Neuronal stem cell (in vitro differentiated cells): Measurements from ENCODE around the gene LTBP1.

Experiments used
- DNase-seq: peaks from one replicate; pipeline ENCODE4 v3.0.0-alpha.2; 2013; ENCODE audit warnings: low spot score
- H2AFZ ChIP-seq: one replicate; pipeline ENCODE4 v1.6.1; 2013; ENCODE audit warnings: mild to moderate bottlenecking, low read length, inconsistent platforms
- H2AK5ac ChIP-seq: 2 replicates; pipeline ENCODE4 v1.6.1; 2013; ENCODE audit warnings: low read depth, mild to moderate bottlenecking, inconsistent platforms, low read length, moderate library complexity, mixed read lengths
- H2BK120ac ChIP-seq: 2 replicates; pipeline ENCODE4 v1.6.1; 2013; ENCODE audit warnings: low read depth, mild to moderate bottlenecking, inconsistent platforms, low read length, moderate library complexity, mixed read lengths
- H2BK12ac ChIP-seq: one replicate; pipeline ENCODE4 v1.6.1; 2013; ENCODE audit warnings: low read length, inconsistent platforms
- H2BK15ac ChIP-seq: 2 replicates; pipeline ENCODE4 v1.6.1; 2013; ENCODE audit warnings: mild to moderate bottlenecking, low read length, inconsistent platforms, mixed read lengths
- H2BK5ac ChIP-seq: one replicate; pipeline ENCODE4 v1.6.1; 2013; ENCODE audit warnings: inconsistent platforms, mild to moderate bottlenecking, low read length, moderate library complexity
- H3K14ac ChIP-seq: one replicate; pipeline ENCODE4 v1.6.1; 2013; ENCODE audit warnings: low read length, inconsistent platforms
- H3K18ac ChIP-seq: 2 replicates; pipeline ENCODE4 v1.6.1; 2013; ENCODE audit warnings: low read length, inconsistent platforms
- H3K23ac ChIP-seq: 2 replicates; pipeline ENCODE4 v1.6.1; 2013; ENCODE audit warnings: low read depth, mild to moderate bottlenecking, mixed read lengths, low read length, inconsistent platforms; ENCODE audit not compliant: poor library complexity
- H3K27ac ChIP-seq: replicated peaks from 3 replicates; pipeline ENCODE4 v1.5.1; 2013; ENCODE audit warnings: low read length, inconsistent platforms
- H3K27me3 ChIP-seq, 3 experiments: 2 replicates each; pipeline ENCODE4 v1.6.1; 2013; ENCODE audit warnings: low read length in 3 of 3, mild to moderate bottlenecking in 2 of 3, inconsistent platforms in 1 of 3, low read depth in 1 of 3, mixed read lengths in 1 of 3, moderate library complexity in 1 of 3; ENCODE audit not compliant: control insufficient read depth in 3 of 3, insufficient read depth in 3 of 3
- H3K36me3 ChIP-seq, 2 donors: replicated peaks in 1 of 2; 2 replicates each; pipeline ENCODE4 v1.6.1; 2013; ENCODE audit warnings: low read length in 2 of 2; ENCODE audit not compliant: control insufficient read depth in 2 of 2, insufficient read depth in 2 of 2
- H3K4ac ChIP-seq: 2 replicates; pipeline ENCODE4 v1.6.1; 2013; ENCODE audit warnings: inconsistent platforms, mild to moderate bottlenecking, low read length, moderate library complexity
- H3K4me1 ChIP-seq, 2 donors: 1 replicate in 1 of 2; 2 replicates in 1 of 2; pipeline ENCODE4 v1.6.1; 2013; ENCODE audit warnings: low read length in 2 of 2, low read depth in 1 of 2; ENCODE audit not compliant: control insufficient read depth in 2 of 2, insufficient read depth in 1 of 2
- H3K4me2 ChIP-seq: one replicate; pipeline ENCODE4 v1.6.1; 2013; ENCODE audit warnings: mild to moderate bottlenecking, low read length, inconsistent platforms; ENCODE audit not compliant: insufficient read depth, poor library complexity, severe bottlenecking
- H3K4me3 ChIP-seq, 2 donors: 2 replicates each; pipeline ENCODE4 v1.5.1; 2013; ENCODE audit warnings: low read length in 2 of 2, mild to moderate bottlenecking in 2 of 2, inconsistent platforms in 1 of 2, moderate library complexity in 1 of 2
- H3K79me1 ChIP-seq: one replicate; pipeline ENCODE4 v1.6.1; 2013; ENCODE audit warnings: low read depth, mild to moderate bottlenecking, inconsistent platforms, low read length, moderate library complexity
- H3K9ac ChIP-seq: one replicate; pipeline ENCODE4 v1.6.1; 2013; ENCODE audit warnings: mild to moderate bottlenecking, low read depth, low read length, inconsistent platforms; ENCODE audit not compliant: poor library complexity
- H3K9me3 ChIP-seq, 2 donors: replicated peaks in 1 of 2; 2 replicates each; pipeline versions ENCODE3 to v1.6.1; 2013; ENCODE audit warnings: low read length in 2 of 2, mild to moderate bottlenecking in 2 of 2, inconsistent platforms in 1 of 2, low read depth in 1 of 2, mixed read lengths in 1 of 2, moderate library complexity in 1 of 2; ENCODE audit not compliant: control insufficient read depth in 2 of 2, insufficient read depth in 1 of 2
- H4K8ac ChIP-seq: one replicate; pipeline ENCODE4 v1.6.1; 2013; ENCODE audit warnings: low read depth, mild to moderate bottlenecking, inconsistent platforms, low read length, moderate library complexity
- H4K91ac ChIP-seq: one replicate; pipeline ENCODE4 v1.6.1; 2013; ENCODE audit warnings: low read length, low read depth, mild to moderate bottlenecking, inconsistent platforms; ENCODE audit not compliant: poor library complexity
- WGBS, 2 donors: extraction: QIAGEN DNeasy Blood & Tissue Kit; methylation state at CpG; one replicate each; pipeline ENCODE4 v1.1.7; 2013; ENCODE audit warnings: missing lambda C conversion rate in 2 of 2, mixed read lengths in 1 of 2; ENCODE audit not compliant: insufficient read length in 2 of 2, insufficient replicate concordance in 1 of 2; ENCODE audit errors: extremely low coverage in 2 of 2; 5-methylcytosine and 5-hydroxymethylcytosine counted together

The LTBP1 gene

GRCh38 chr2:33108483-33109443, 162.0 kb downstream of the LTBP1 start:
- Histone ChIP-seq H3K27me3 (no peaks in the 10 kb centered on the region), H3K9me3 (peaks cover 0 to 2% of the 10 kb centered on the region in 2 donors), H3K79me1 (peaks cover 2% of the 10 kb centered on the region), H3K27ac (no peak overlapping the region), H2AFZ (no peak overlapping the region), H4K8ac (no peak overlapping the region), H3K4me3 (no peak overlapping the region), H3K4me1 (peaks cover 4 to 12% of the 10 kb centered on the region in 2 donors), H2BK120ac (no peak overlapping the region), H2BK5ac (no peak overlapping the region), H3K4ac (no peak overlapping the region), H2AK5ac (no peak overlapping the region), H3K9ac (no peak overlapping the region), H3K23ac (no peak overlapping the region), H3K4me2 (no peak overlapping the region), H3K14ac (no peak overlapping the region), H2BK15ac (no peak overlapping the region), H3K36me3 (peaks cover 0 to 7% of the 10 kb centered on the region in 2 donors), H3K18ac (no peak overlapping the region), H4K91ac (no peak overlapping the region), H2BK12ac (no peak overlapping the region)
- no peak for DNase-seq
- WGBS, 2 donors = no CpG with 5 or more reads among the region's 11 CpGs

- Histone ChIP-seq H3K4me3 (no peak overlapping the region), H3K23ac (no peak overlapping the region), H4K91ac (no peak overlapping the region), H3K79me1 (peaks cover 2% of the 10 kb centered on the region), H3K9ac (no peak overlapping the region), H2BK120ac (no peak overlapping the region), H3K36me3 (peaks cover 0 to 9% of the 10 kb centered on the region in 2 donors), H3K27ac (no peak overlapping the region), H3K14ac (no peak overlapping the region), H2BK12ac (no peak overlapping the region), H3K27me3 (no peaks in the 10 kb centered on the region), H2AFZ (no peak overlapping the region), H4K8ac (no peak overlapping the region), H3K4ac (no peak overlapping the region), H2BK15ac (no peak overlapping the region), H2BK5ac (no peak overlapping the region), H2AK5ac (no peak overlapping the region), H3K9me3 (no peaks in the 10 kb centered on the region), H3K18ac (no peak overlapping the region), H3K4me1 (peaks cover 4 to 12% of the 10 kb centered on the region in 2 donors), H3K4me2 (no peak overlapping the region)
- no CpG with 5 or more reads among the region's 5 CpGs for WGBS, 2 donors
- DNase-seq = no peak
Observed at GRCh38 chr2:33110461-33110860, 163.7 kb downstream of the LTBP1 start.

- H3K9me3 ChIP-seq = no peaks in the 10 kb centered on the region
- H2BK5ac ChIP-seq = no peak overlapping the region
- peaks cover 0 to 9% of the 10 kb centered on the region in 2 donors for H3K36me3 ChIP-seq
- no peak overlapping the region for H3K9ac ChIP-seq
- H2BK120ac ChIP-seq = no peak overlapping the region
- no peak overlapping the region for H3K27ac ChIP-seq
- H2AFZ ChIP-seq = no peak overlapping the region
- H2AK5ac ChIP-seq = no peak overlapping the region
- no peak overlapping the region for H2BK15ac ChIP-seq
- H3K14ac ChIP-seq = no peak overlapping the region
- no peak overlapping the region for H2BK12ac ChIP-seq
- peaks cover 4 to 12% of the 10 kb centered on the region in 2 donors for H3K4me1 ChIP-seq
- no peak for DNase-seq
- H3K79me1 ChIP-seq = peaks cover 2% of the 10 kb centered on the region
- no peaks in the 10 kb centered on the region for H3K27me3 ChIP-seq
- no CpG with 5 or more reads among the region's 10 CpGs for WGBS, 2 donors
- no peak overlapping the region for H3K18ac ChIP-seq
- no peak overlapping the region for H4K91ac ChIP-seq
- H3K4ac ChIP-seq = no peak overlapping the region
- no peak overlapping the region for H4K8ac ChIP-seq
- H3K23ac ChIP-seq = no peak overlapping the region
- no peak overlapping the region for H3K4me2 ChIP-seq
- H3K4me3 ChIP-seq = no peak overlapping the region
Observed at GRCh38 chr2:33111002-33111446, 164.3 kb downstream of the LTBP1 start.

- Histone ChIP-seq H3K9me3 (no peaks in the 10 kb centered on the region), H3K27me3 (no peaks in the 10 kb centered on the region), H3K4me3 (no peak overlapping the region), H3K4ac (no peak overlapping the region), H3K4me2 (no peak overlapping the region), H2BK120ac (no peak overlapping the region), H2BK15ac (no peak overlapping the region), H3K79me1 (no peaks in the 10 kb centered on the region), H3K14ac (no peak overlapping the region), H2AK5ac (no peak overlapping the region), H3K4me1 (peaks cover 2 to 4% of the 10 kb centered on the region in 2 donors), H4K91ac (no peak overlapping the region), H3K36me3 (peaks cover 0 to 9% of the 10 kb centered on the region in 2 donors), H3K9ac (no peak overlapping the region), H2BK5ac (no peak overlapping the region), H3K23ac (no peak overlapping the region), H2AFZ (no peak overlapping the region), H4K8ac (no peak overlapping the region), H3K18ac (no peak overlapping the region), H2BK12ac (no peak overlapping the region), H3K27ac (no peak overlapping the region)
- WGBS, 2 donors = no CpG with 5 or more reads among the region's 2 CpGs
- no peak for DNase-seq
Observed at GRCh38 chr2:33115196-33115595, 168.4 kb downstream of the LTBP1 start.
